GM12878 (cell line): ENCODE results near the gene AP4B1.

Experiments used
- CBX5 ChIP-seq: sonication (generic); IDR thresholded peaks from 2 replicates; pipeline ENCODE4 v1.6.1; 2016; ENCODE audit warnings: low read depth, moderate library complexity, mild to moderate bottlenecking, inconsistent platforms
- CHD4 ChIP-seq: fragments of 200-600 bp; sonication (generic); IDR thresholded peaks from 2 replicates; pipeline ENCODE4 v1.6.1; 2016; ENCODE audit warnings: mild to moderate bottlenecking
- CTCF ChIP-seq, 3 experiments: IDR thresholded peaks in 2 of 3; conservative IDR thresholded peaks in 1 of 3; 2 replicates each; pipeline ENCODE4 v1.5.1; 2011; ENCODE audit warnings: low read depth in 3 of 3, low read length in 3 of 3, mild to moderate bottlenecking in 3 of 3, control low read depth in 2 of 3, moderate library complexity in 2 of 3, inconsistent platforms in 1 of 3, mixed read lengths in 1 of 3; ENCODE audit not compliant: control insufficient read depth in 2 of 3, insufficient read depth in 1 of 3; ENCODE audit errors: extremely low read depth in 1 of 3
- EP300 ChIP-seq, 2 experiments: fragments of 150-350 bp in 1 of 2; IDR thresholded peaks; 2 replicates each; pipeline ENCODE4 v1.6.1; 2011 to 2012; ENCODE audit warnings: low read depth in 2 of 2, low read length in 2 of 2, borderline replicate concordance in 1 of 2, improper control_type of control experiment in 1 of 2, inconsistent platforms in 1 of 2; ENCODE audit not compliant: control insufficient read depth in 1 of 2
- EZH2 ChIP-seq: IDR thresholded peaks from 2 replicates; pipeline ENCODE4 v1.6.1; 2012; ENCODE audit warnings: low read depth, mild to moderate bottlenecking, control low read depth, inconsistent platforms, low read length, borderline replicate concordance; ENCODE audit not compliant: control insufficient read depth
- FOXK2 ChIP-seq: fragments of 450-650 bp; IDR thresholded peaks from 2 replicates; pipeline ENCODE4 v1.6.1; 2017; ENCODE audit warnings: mild to moderate bottlenecking, moderate library complexity
- KDM1A ChIP-seq: fragments of 200-600 bp; sonication (generic); IDR thresholded peaks from 2 replicates; pipeline ENCODE4 v1.6.1; 2016; ENCODE audit warnings: borderline replicate concordance
- POLR2A ChIP-seq: IDR thresholded peaks from 2 replicates; pipeline ENCODE4 v1.6.1; 2011; ENCODE audit warnings: low read depth, mild to moderate bottlenecking, low read length
- POLR2AphosphoS5 ChIP-seq: IDR thresholded peaks from 2 replicates; pipeline ENCODE4 v1.6.1; 2011; ENCODE audit warnings: mild to moderate bottlenecking, low read length, inconsistent platforms
- RFX5 ChIP-seq: IDR thresholded peaks from 2 replicates; pipeline ENCODE4 v1.6.1; 2011; ENCODE audit warnings: low read depth, low read length, improper control_type of control experiment
- SMC3 ChIP-seq: IDR thresholded peaks from 2 replicates; pipeline ENCODE4 v1.6.1; 2011; ENCODE audit warnings: low read length, improper control_type of control experiment, borderline replicate concordance
- SP1 ChIP-seq: IDR thresholded peaks from one replicate; pipeline ENCODE4 v1.6.1; 2011; ENCODE audit warnings: low read depth, low read length
- USF2 ChIP-seq: IDR thresholded peaks from 2 replicates; pipeline ENCODE4 v1.6.1; 2011; ENCODE audit warnings: low read depth, low read length, improper control_type of control experiment, borderline replicate concordance
- ZBTB11 ChIP-seq: fragments of 450-650 bp; formaldehyde crosslinking; IDR thresholded peaks from 2 replicates; pipeline ENCODE4 v1.5.0; 2022; ENCODE audit warnings: mild to moderate bottlenecking, missing genetic modification characterization

GRCh38 chr1:113860891-113861290, 43.7 kb downstream of the AP4B1 start:
- TF ChIP-seq EP300 (IDR thresholded peaks at IDR 0.05; ENCODE audit: borderline replicate concordance in 1 of 2, control insufficient read depth in 1 of 2, low read depth in 2 of 2, low read length in 2 of 2) (no peak), SMC3 (no peak), POLR2A (no peak), CTCF (IDR thresholded peaks at IDR 0.05 in 2 of 3, conservative IDR thresholded peaks at IDR 0.05 in 1 of 3; ENCODE audit: control insufficient read depth in 2 of 3, extremely low read depth in 1 of 3, insufficient read depth in 1 of 3, low read depth in 3 of 3, low read length in 3 of 3) (no peak), EZH2 (no peak), CHD4 (no peak), SP1 (no peak), KDM1A (no peak), USF2 (no peak), FOXK2 (no peak), ZBTB11 (CRISPR knock-in tag) (no peak), POLR2AphosphoS5 (no peak), CBX5 (no peak), RFX5 (no peak)
